NCI-H69 (cell line): ENCODE results near the gene COL23A1.

Experiments used
- DNase-seq: peaks from one replicate; lab custom pipeline; 2025; lab: John Stamatoyannopoulos, UW

The COL23A1 gene

DNA sequence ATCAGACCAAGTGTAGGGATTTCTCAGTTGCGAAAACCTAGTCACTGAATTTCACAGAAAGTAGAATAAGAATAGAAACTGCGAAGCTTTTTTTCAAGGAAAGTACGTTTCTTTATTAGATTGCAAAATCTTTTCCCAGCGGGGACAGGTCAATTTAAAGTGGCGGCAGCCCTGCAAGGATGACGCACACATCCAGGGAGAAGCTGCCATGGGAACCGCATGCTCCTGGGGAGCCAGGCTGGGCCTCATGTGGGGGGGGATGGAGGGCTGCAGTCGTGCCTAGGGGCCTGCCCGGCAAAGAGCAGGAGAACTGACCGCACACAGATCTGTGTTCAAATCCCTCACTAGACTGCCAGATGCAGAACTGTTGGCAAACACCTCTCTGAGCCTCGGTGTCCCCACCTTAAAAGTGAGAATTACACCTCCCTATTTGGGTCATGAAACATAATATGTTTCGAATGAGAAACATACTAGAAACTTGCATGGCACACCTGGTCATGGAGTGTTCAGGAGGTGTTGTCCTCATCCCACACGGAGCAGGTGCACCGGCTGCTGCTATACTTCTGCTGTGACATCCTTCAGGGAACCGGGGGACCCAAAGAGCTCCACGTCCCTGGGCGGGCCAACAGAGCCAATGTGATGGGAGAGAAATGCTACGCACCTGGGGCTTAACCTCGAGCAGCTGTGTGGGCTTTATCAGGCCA is 229.8 kb downstream of the COL23A1 start:
- no peak for DNase-seq

- DNase-seq, result no peak
Observed at GRCh38 chr5:178359738-178360137, 230.5 kb downstream of the COL23A1 start.

DNA sequence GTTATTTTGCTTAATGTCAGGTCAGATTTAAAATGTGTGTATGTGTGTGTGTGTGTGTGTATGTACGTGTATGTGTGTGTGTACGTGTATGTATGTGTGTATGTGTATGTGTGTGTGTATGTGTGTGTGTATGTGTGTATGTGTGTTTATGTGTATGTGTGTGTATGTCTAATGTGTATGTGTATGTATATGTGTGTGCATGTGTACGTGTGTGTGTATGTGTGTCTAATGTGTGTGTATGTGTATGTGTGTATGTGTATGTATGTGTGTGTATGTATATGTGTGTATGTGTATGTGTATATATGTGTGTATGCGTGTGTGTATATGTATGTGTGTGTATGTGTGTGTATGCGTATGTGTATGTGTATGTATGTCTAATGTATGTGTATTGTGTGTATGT is 232.5 kb downstream of the COL23A1 start:
- no peak for DNase-seq

- DNase-seq, result no peak
Observed at GRCh38 chr5:178357121-178357521, 233.1 kb downstream of the COL23A1 start.

GRCh38 chr5:178356431-178356872 is 233.7 kb downstream of the COL23A1 start:
- DNase-seq, result no peak

GRCh38 chr5:178355671-178356070 is 234.5 kb downstream of the COL23A1 start:
- no peak for DNase-seq

- DNase-seq, result no peak
Observed at GRCh38 chr5:178353461-178353860, 236.7 kb downstream of the COL23A1 start.

GRCh38 chr5:178352035-178352349 is 238.2 kb downstream of the COL23A1 start:
- DNase-seq, result no peak

- DNase-seq, result no peak
Observed at GRCh38 chr5:178351221-178352034, 238.8 kb downstream of the COL23A1 start.

DNA sequence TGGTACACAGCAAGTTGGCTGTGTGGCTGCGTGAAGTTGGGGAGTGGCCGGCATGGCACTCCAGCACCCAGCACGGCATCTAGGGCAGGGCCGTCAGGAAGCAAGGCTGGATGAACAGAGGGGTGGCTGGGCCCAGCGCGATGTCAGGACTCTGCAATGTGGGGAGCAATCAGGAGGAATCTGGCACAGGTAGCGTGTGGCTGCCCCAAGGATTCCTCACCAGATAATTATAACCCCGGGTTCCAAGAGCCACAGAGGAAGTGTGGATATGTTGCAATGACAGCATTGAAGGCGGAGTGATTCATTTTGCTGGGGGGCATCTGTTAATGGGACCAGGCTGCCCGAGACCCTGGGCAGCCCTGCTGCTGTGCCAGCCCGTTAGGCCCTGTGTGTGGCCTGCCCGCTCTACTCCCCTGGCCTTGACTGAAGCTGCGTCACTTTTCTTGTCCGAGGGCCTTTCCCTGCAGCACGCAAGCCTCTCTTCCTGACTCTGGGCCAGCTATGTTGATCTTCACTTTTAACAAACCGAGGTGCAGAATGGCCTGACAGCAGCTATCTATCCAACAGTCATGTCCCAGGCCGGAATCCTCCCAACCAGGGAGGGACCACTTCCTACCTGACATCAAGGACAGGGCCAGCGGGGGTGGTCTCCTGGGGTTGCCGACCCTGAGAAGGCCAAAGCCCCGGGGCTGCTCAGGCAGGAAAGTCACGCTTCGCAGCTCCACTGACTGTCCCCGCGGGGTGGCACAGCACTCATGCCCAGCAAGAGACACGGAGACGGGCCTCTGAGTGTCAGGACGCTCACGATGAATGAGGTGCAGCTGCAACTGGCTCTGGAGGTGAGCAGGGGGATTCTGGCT is 239.6 kb downstream of the COL23A1 start:
- DNase-seq, result no peak

DNA sequence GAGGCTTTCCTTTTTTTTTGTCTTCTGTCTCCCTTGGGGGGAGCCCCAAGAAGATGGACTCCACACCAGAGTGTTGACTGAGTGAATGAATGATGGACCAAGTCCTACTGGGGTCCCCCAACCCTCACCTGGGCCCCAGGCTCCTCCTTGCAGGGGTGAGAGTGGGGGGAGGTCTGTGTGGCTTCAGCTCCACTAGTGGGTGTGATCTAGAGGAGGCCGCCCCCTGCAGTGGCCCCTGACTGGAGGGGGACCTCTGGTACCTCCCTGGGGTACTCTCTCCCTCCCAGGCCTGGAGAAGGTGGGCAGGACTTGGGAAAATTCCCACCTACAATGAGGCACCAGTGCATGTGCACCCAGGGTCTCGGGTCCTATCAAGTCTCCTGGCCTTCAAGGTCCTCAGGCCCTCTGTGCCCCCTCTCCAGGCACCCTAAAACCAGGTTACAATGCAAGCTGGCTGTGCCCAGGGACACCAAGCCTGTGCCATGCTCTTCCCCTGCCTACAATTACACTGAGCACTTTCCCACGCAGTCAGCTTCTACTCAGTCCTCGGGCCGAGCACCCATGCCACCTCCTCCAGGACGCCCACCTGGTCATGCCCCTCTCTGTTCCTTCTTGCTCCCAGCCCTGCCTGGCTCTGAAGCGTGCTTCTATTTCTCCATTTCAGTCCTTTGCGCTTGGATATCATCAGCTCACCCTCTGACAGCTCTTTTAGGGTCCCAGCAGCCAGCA is 240.4 kb downstream of the COL23A1 start:
- no peak for DNase-seq

GRCh38 chr5:178349075-178349511 is 241.1 kb downstream of the COL23A1 start:
- no peak for DNase-seq

DNA sequence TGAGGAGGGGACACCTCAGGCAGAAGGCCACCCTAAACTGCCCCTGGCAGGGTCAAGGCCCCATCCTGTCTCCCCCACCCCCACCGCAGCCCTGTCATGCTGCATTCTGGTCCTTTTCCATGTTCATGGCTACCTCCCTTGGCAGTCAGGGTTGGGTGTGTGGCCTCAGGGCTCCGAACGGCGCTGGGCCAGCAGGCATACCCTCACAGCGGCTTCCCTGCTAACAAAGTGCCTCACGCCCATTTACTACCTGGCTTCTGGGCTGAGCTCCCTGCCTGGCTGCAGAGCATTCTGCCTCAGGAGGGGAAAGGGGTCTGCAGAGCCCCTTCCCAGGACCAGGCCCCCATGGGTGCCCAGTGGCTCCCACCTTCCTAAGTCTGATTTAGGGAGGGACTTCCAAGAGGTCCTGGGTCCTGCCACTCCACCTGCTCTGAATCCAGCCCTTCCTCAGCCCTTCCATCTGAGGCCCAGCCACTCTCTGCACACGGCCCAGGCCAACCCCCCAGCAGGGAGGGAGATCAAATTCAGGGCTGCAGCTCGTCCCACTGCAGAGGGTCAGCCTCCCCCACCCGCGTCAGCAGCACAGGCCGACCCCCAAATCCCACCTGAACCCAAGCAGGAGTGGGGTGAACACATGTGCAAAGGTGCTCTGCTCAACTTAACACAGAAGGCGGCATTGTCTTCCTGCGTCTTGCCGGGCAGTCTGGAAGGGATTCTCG is 241.7 kb downstream of the COL23A1 start:
- DNase-seq, result no peak

DNA sequence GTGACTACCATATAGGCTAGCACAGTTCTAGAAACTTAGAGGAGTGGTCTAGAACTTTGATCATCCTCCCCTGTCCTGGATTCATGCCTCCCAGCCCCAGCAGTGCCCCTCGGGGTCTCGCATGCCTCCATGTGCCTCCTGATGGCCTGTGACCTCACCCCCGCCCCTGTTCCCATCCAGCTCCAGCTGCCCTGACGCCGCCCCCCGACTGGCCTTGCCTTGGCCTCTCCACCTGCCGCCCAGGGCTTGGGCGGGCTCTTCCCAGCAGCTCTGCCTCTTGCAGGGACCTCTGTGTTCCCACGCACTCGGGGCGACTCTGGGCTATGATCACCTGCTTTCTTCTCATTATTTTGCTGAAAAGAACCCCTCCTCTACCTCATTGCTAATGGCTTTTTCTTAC is 242.2 kb downstream of the COL23A1 start:
- DNase-seq, result no peak

- DNase-seq, result no peak
Observed at GRCh38 chr5:178346607-178347334, 243.4 kb downstream of the COL23A1 start.

- no peak for DNase-seq
Observed at GRCh38 chr5:178343306-178343705, 246.9 kb downstream of the COL23A1 start.

- DNase-seq, result no peak
Observed at GRCh38 chr5:178341851-178342140, 248.4 kb downstream of the COL23A1 start.

- DNase-seq, result no peak
Observed at GRCh38 chr5:178341091-178341850, 248.9 kb downstream of the COL23A1 start.

DNA sequence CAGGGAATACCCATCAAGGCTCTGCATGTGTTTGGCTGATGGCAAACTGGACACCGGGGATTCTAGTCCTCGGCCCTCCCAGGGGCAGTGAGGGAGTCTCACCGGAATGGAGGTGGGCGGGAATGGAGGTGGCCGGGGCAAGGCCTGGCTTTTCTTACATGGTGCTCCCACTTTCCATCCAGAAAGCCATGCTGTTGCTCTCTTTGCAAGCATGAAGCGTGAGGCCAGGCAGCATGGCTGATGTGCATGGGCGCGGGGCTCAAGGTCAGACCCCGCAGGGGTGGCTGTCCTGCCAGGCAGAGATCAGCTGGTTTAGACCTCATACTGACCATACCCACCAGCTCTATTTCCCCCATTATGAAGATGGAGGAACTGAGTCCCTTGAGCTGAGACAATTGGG is 249.6 kb downstream of the COL23A1 start:
- no peak for DNase-seq

DNA sequence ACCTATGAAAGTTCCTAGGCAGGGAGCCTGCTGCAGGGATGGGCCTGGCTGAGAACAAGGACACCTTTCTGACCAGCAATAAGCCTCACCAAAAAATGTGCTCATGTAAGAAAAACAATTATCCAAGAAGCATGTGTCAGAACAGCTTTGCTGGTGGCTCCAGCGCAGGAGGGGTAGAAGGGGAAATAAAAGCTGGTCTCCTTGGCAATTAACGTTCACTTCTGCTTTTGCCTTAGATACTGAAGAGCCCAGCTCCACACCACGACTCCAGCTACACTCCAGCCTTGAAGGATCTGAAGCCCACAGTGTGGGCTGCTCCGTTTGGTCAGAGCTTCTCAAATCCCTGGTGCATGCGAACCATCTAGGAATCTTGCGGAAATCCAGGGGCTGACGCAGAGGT is 250.0 kb downstream of the COL23A1 start:
- DNase-seq, result no peak
